CD4-positive, alpha-beta T cell (primary cell): ENCODE measurements around the gene SRSF4. TPM values are rescaled to one million over a fixed set of nuclear protein-coding genes. Genes with fewer than 3 reads are reported as not detected.

Experiments used
- ATAC-seq: fragments of 200-7000 bp; cut with Tn5 transposase; one replicate; pipeline ENCODE4 v1.10.0; 2022; ENCODE audit warnings: mild to moderate bottlenecking; ENCODE audit not compliant: poor library complexity
- CTCF ChIA-PET: fragments of 350-600 bp; sonication (Branson Sonifier 250); formaldehyde crosslinking; loops from one replicate; lab custom pipeline; 2021; ENCODE audit warnings: antibody characterized with exemption, inconsistent platforms; lab: Charles Lee
- POLR2A ChIA-PET: fragments of 350-600 bp; sonication (Branson Sonifier 250); formaldehyde crosslinking; loops from one replicate; lab custom pipeline; 2021; ENCODE audit warnings: antibody characterized with exemption, inconsistent platforms; lab: Charles Lee
- DNase-seq, 14 experiments: peaks; one replicate each; pipeline ENCODE4 v3.0.0-alpha.2; 2013 to 2020; ENCODE audit warnings: mixed read lengths in 2 of 14
- H3K27ac ChIP-seq, 2 donors: one replicate each; pipeline versions ENCODE4 v1.5.1 to v1.7.0; 2013; ENCODE audit warnings: low read length in 2 of 2, low read depth in 1 of 2, mild to moderate bottlenecking in 1 of 2
- H3K27me3 ChIP-seq, 2 experiments: 1 replicate in 1 of 2; 2 replicates in 1 of 2; pipeline versions ENCODE4 v1.6.1 to v1.7.0; 2013; ENCODE audit warnings: low read length in 2 of 2, control low read depth in 1 of 2, mild to moderate bottlenecking in 1 of 2, moderate library complexity in 1 of 2; ENCODE audit not compliant: insufficient read depth in 2 of 2, control insufficient read depth in 1 of 2
- H3K36me3 ChIP-seq: one replicate; pipeline ENCODE4 v1.6.1; 2013; ENCODE audit warnings: low read length, control low read depth; ENCODE audit not compliant: insufficient read depth
- H3K4me1 ChIP-seq: one replicate; pipeline ENCODE4 v1.6.1; 2013; ENCODE audit warnings: low read length, control low read depth; ENCODE audit not compliant: insufficient read depth
- H3K4me3 ChIP-seq: one replicate; pipeline ENCODE4 v1.5.1; 2013; ENCODE audit warnings: mild to moderate bottlenecking, low read length, moderate library complexity
- H3K9me3 ChIP-seq, 2 experiments: 1 replicate in 1 of 2; 2 replicates in 1 of 2; pipeline versions ENCODE4 v1.6.1 to v1.7.0; 2013; ENCODE audit warnings: low read length in 2 of 2, mild to moderate bottlenecking in 2 of 2, control low read depth in 1 of 2, moderate library complexity in 1 of 2; ENCODE audit not compliant: control insufficient read depth in 1 of 2, insufficient read depth in 1 of 2
- H3K27ac Mint-ChIP-seq: one replicate; pipeline ENCODE4 v1.8.0; 2020; ENCODE audit warnings: mixed read lengths
- H3K27me3 Mint-ChIP-seq: one replicate; pipeline ENCODE4 v1.8.0; 2021; ENCODE audit warnings: mixed read lengths
- H3K36me3 Mint-ChIP-seq: one replicate; pipeline ENCODE4 v1.8.0; 2021; ENCODE audit warnings: low read depth, mixed read lengths
- H3K4me1 Mint-ChIP-seq: one replicate; pipeline ENCODE4 v1.8.0; 2021; ENCODE audit warnings: low read depth, mixed read lengths
- H3K4me3 Mint-ChIP-seq: one replicate; pipeline ENCODE4 v1.8.0; 2020; ENCODE audit warnings: mild to moderate bottlenecking, mixed read lengths
- H3K9me3 Mint-ChIP-seq: one replicate; pipeline ENCODE4 v1.8.0; 2020; ENCODE audit warnings: mixed read lengths
- intact Hi-C, 2 experiments: fragments of 100-400 bp; cut with DNase I in 1 of 2; cut with micrococcal nuclease in 1 of 2; formaldehyde crosslinking; loops; one replicate each; pipeline versions ENCODE4 v1.15.1 to v1.9.0; 2023 to 2025; cut with DNase I, micrococcal nuclease
- total RNA-seq, 174 experiments: library from RNA in 2 of 174; stranded (reverse) in 2 of 174; gene quantifications; one replicate each; pipeline ENCODE4 v1.2.3 and lab custom pipeline; 2021 to 2026
- TF ChIP-seq, protein P1 (sequence below): fragments of 200-600 bp; IDR thresholded peaks from one replicate; pipeline ENCODE4 v1.8.0; 2022; ENCODE audit warnings: antibody characterized with exemption, mild to moderate bottlenecking

The SRSF4 gene
- total RNA-seq, 2 experiments from 2014 or later = 89.2 to 93.4 TPM

DNA sequence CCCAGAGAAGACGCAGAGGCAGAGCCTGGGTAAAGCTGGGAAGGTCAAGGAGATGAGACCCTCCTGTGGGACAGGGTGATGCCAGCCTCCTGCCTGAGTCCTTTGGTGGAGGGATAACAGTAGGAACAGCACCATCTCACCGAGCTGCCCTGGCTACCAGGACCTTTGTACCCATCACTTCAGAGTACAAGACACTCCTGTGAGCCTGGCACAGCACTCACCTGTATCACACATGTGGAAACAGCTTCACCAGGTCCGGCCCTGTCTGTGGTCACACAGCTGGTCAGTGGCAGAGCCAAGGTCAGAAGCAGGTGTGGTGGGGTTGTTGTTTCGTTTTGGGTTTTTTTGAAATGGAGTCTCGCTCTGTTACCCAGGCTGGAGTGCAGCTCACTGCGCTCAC lies 53.0 kb downstream of the SRSF4 start:
- peaks cover 8% of the 10 kb centered on the region for H3K4me1 Mint-ChIP-seq
- H3K4me3 Mint-ChIP-seq = no peak overlapping the region
- no peak overlapping the region for H3K27ac Mint-ChIP-seq
- TF ChIP-seq, protein P1, sequence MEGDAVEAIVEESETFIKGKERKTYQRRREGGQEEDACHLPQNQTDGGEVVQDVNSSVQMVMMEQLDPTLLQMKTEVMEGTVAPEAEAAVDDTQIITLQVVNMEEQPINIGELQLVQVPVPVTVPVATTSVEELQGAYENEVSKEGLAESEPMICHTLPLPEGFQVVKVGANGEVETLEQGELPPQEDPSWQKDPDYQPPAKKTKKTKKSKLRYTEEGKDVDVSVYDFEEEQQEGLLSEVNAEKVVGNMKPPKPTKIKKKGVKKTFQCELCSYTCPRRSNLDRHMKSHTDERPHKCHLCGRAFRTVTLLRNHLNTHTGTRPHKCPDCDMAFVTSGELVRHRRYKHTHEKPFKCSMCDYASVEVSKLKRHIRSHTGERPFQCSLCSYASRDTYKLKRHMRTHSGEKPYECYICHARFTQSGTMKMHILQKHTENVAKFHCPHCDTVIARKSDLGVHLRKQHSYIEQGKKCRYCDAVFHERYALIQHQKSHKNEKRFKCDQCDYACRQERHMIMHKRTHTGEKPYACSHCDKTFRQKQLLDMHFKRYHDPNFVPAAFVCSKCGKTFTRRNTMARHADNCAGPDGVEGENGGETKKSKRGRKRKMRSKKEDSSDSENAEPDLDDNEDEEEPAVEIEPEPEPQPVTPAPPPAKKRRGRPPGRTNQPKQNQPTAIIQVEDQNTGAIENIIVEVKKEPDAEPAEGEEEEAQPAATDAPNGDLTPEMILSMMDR = no peak
- intact Hi-C loops = loop anchor here (10.0 kb wide), 2 partner anchors 46 to 76 kb away; no protein-coding TSS in a partner anchor
- peaks cover 30% of the 10 kb centered on the region for H3K27me3 Mint-ChIP-seq
- H3K36me3 Mint-ChIP-seq = no peaks in the 10 kb centered on the region
- Histone ChIP-seq H3K36me3 (no peaks in the 10 kb centered on the region), H3K4me3 (no peak overlapping the region), H3K9me3 (no peaks in the 10 kb centered on the region), H3K27me3 (peaks cover 9 to 17% of the 10 kb centered on the region in 2 experiments), H3K27ac (no peak overlapping the region), H3K4me1 (peaks cover 12% of the 10 kb centered on the region)
- DNase-seq (no peak), ATAC-seq (no peak)
- no peaks in the 10 kb centered on the region for H3K9me3 Mint-ChIP-seq
- ChIA-PET CTCF (no interaction called here), POLR2A (no interaction called here)

DNA sequence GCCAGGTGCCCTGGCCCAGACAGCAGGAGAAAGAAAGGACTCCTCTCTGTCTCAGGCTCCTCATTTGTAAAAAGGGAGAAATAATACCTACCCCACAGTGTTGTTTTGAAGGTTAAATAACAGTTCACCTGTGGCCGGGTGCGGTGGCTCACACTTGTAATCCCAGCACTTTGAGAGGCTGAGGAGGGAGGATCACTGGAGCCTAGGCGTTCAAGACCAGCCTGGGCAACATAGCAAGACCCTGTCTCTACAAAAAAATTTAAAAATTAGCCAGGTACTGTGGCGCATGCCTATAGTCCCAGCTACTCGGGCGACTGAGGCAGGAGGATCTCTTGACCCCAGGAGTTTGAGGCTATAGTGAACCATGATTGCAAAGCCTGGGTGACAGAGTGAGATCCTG lies 55.5 kb downstream of the SRSF4 start:
- intact Hi-C loops = loop anchor here (10.0 kb wide), 2 partner anchors 49 to 79 kb away; no protein-coding TSS in a partner anchor
- DNase-seq (no peak), ATAC-seq (no peak)
- peak overlapping the region; percentile 78 for H3K4me3 Mint-ChIP-seq
- H3K4me1 Mint-ChIP-seq = peaks cover 8% of the 10 kb centered on the region
- H3K36me3 ChIP-seq = no peaks in the 10 kb centered on the region
- peaks cover 0 to 3% of the 10 kb centered on the region in 2 experiments for H3K9me3 ChIP-seq
- no peaks in the 10 kb centered on the region for H3K36me3 Mint-ChIP-seq
- POLR2A ChIA-PET = no interaction called here
- no peak overlapping the region for H3K27ac ChIP-seq
- peaks cover 26% of the 10 kb centered on the region for H3K27me3 Mint-ChIP-seq
- CTCF ChIA-PET = no interaction called here
- no peak overlapping the region for H3K4me3 ChIP-seq
- no peak overlapping the region for H3K27ac Mint-ChIP-seq
- no peaks in the 10 kb centered on the region for H3K9me3 Mint-ChIP-seq
- TF ChIP-seq, protein P1 = no peak
- peaks cover 21 to 39% of the 10 kb centered on the region in 2 experiments for H3K27me3 ChIP-seq
- peaks cover 35% of the 10 kb centered on the region for H3K4me1 ChIP-seq

DNA sequence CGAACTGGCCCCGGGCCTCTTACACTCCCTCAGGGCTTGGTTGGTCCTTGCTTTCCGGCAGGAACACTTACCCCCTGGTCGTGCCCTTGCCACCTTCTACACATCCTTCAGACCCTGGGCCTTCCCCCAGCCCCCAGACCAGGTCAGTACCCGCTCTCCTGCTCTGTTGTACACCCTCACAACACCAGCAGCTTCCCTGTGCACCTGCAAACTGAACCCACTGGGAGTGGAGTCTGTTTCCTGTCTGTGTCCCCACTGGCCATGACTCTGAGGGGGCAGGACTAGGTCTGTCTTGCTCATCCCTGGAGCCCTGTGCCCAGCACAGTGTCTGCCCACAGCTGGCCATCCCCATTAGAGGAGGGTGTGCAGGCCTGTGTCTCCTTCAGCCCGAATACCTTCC lies 55.9 kb downstream of the SRSF4 start:
- CTCF ChIA-PET = no interaction called here
- intact Hi-C loops = loop anchor here (10.0 kb wide), 2 partner anchors 49 to 79 kb away; no protein-coding TSS in a partner anchor
- TF ChIP-seq, protein P1 = no peak

More for the DNA sequence above, 55.9 kb downstream of the SRSF4 start:
- Histone ChIP-seq H3K4me3 (no peak overlapping the region), H3K4me1 (peaks cover 39% of the 10 kb centered on the region), H3K27ac (no peak overlapping the region), H3K36me3 (no peaks in the 10 kb centered on the region), H3K27me3 (peaks cover 24 to 43% of the 10 kb centered on the region in 2 experiments), H3K9me3 (peaks cover 0 to 3% of the 10 kb centered on the region in 2 experiments)
- peaks cover 26% of the 10 kb centered on the region for H3K27me3 Mint-ChIP-seq
- no peaks in the 10 kb centered on the region for H3K9me3 Mint-ChIP-seq
- ATAC-seq = no peak
- H3K4me1 Mint-ChIP-seq = peaks cover 8% of the 10 kb centered on the region
- no peak overlapping the region for H3K27ac Mint-ChIP-seq
- H3K4me3 Mint-ChIP-seq = peak overlapping the region; percentile 78
- DNase-seq = no peak
- POLR2A ChIA-PET = no interaction called here
- no peaks in the 10 kb centered on the region for H3K36me3 Mint-ChIP-seq
